Stimulated activated CD8-positive, alpha-beta memory T cell treated with anti-CD3 and anti-CD28 coated beads, Interleukin-2, amount 100 ng/mL, for 1 hour (primary cell): ENCODE measurements around the gene ACTR2.
A peak's percentile ranks its signal among the peaks of the same experiment; 100 is the strongest.
"Not testable (repeated sequence)": the region's sequence is repeated elsewhere in the genome, so short reads cannot be mapped to it uniquely, and the experiment has no call there.

Experiments
- DNase-seq, 2 donors: peaks; one replicate each; pipeline ENCODE4 v3.0.0-alpha.2; 2020; ENCODE audit warnings: low read depth in 2 of 2

The ACTR2 gene

GRCh38 chr2:65228263-65228750 lies 676 bp downstream of the ACTR2 start:
- DNase-seq = peak in 1 of 2 donors; percentile 23

- no peak for DNase-seq
These were observed 3.5 kb downstream of the ACTR2 start for GRCh38 chr2:65231121-65231520.

GRCh38 chr2:65231892-65232477 lies 4.4 kb downstream of the ACTR2 start:
- no peak for DNase-seq

GRCh38 chr2:65232636-65233035 lies 5.0 kb downstream of the ACTR2 start:
- no peak for DNase-seq

- DNase-seq = no peak
These were observed 13.0 kb downstream of the ACTR2 start for GRCh38 chr2:65240657-65241056.

GRCh38 chr2:65244452-65244851 lies 16.8 kb downstream of the ACTR2 start:
- not testable (repeated sequence) for DNase-seq

GRCh38 chr2:65252640-65253039 lies 25.0 kb downstream of the ACTR2 start:
- DNase-seq = no peak

GRCh38 chr2:65255356-65255755 lies 27.7 kb downstream of the ACTR2 start:
- DNase-seq = no peak

- DNase-seq = no peak
These were observed 28.4 kb downstream of the ACTR2 start for GRCh38 chr2:65256054-65256453.

- not testable (repeated sequence) for DNase-seq
These were observed 30.2 kb downstream of the ACTR2 start for GRCh38 chr2:65257866-65258265.

- DNase-seq = no peak
These were observed 34.0 kb downstream of the ACTR2 start for GRCh38 chr2:65261676-65262075.

- DNase-seq = no peak
These were observed 35.6 kb downstream of the ACTR2 start for GRCh38 chr2:65263262-65263661.

GRCh38 chr2:65263986-65264385 lies 36.4 kb downstream of the ACTR2 start:
- DNase-seq = no peak

- no peak for DNase-seq
These were observed 37.4 kb downstream of the ACTR2 start for GRCh38 chr2:65264821-65265670.

- DNase-seq = no peak
These were observed 38.0 kb downstream of the ACTR2 start for GRCh38 chr2:65265671-65266045.

- DNase-seq = no peak
These were observed 39.4 kb downstream of the ACTR2 start for GRCh38 chr2:65267008-65267407.

GRCh38 chr2:65268957-65269356 lies 41.3 kb downstream of the ACTR2 start:
- no peak for DNase-seq

GRCh38 chr2:65273344-65273743 lies 45.7 kb downstream of the ACTR2 start:
- DNase-seq = no peak

- no peak for DNase-seq
These were observed 47.7 kb downstream of the ACTR2 start for GRCh38 chr2:65275141-65275915.

- no peak for DNase-seq
These were observed 49.0 kb downstream of the ACTR2 start for GRCh38 chr2:65276609-65277008.

- no peak for DNase-seq
These were observed 49.5 kb downstream of the ACTR2 start for GRCh38 chr2:65277118-65277517.

- DNase-seq = no peak
These were observed 50.3 kb downstream of the ACTR2 start for GRCh38 chr2:65277791-65278483.
